Activated CD8-positive, alpha-beta T cell treated with anti-CD3 and anti-CD28 coated beads, Interleukin-2, amount 10 ng/mL, durations not matched to agents 7 days and 5 days (primary cell): ENCODE measurements around the gene RCOR3. TPM values are rescaled to one million over a fixed set of nuclear protein-coding genes. Genes with fewer than 3 reads are reported as not detected.

Experiments
- ATAC-seq: fragments of 150-1000 bp; cut with Tn5 transposase; one replicate; pipeline ENCODE4 v1.10.0; 2021; ENCODE audit warnings: moderate library complexity
- CTCF ChIA-PET: fragments of 350-600 bp; sonication (Branson Sonifier 250); formaldehyde crosslinking; loops from one replicate; lab custom pipeline; 2021; ENCODE audit warnings: antibody characterized with exemption; lab: Charles Lee
- POLR2A ChIA-PET: fragments of 350-600 bp; sonication (Branson Sonifier 250); formaldehyde crosslinking; loops from one replicate; lab custom pipeline; 2021; ENCODE audit warnings: antibody characterized with exemption; lab: Charles Lee
- DNase-seq: peaks from one replicate; pipeline ENCODE4 v3.0.0-alpha.2; 2020
- H3K27ac Mint-ChIP-seq: one replicate; pipeline ENCODE4 v1.8.0; 2021; ENCODE audit warnings: mild to moderate bottlenecking, mixed read lengths
- H3K27me3 Mint-ChIP-seq: one replicate; pipeline ENCODE4 v1.8.0; 2021; ENCODE audit warnings: low read depth, mixed read lengths
- H3K36me3 Mint-ChIP-seq: one replicate; pipeline ENCODE4 v1.8.0; 2021; ENCODE audit warnings: low read depth, mixed read lengths
- H3K4me1 Mint-ChIP-seq: one replicate; pipeline ENCODE4 v1.8.0; 2021; ENCODE audit warnings: low read depth, mixed read lengths
- H3K4me3 Mint-ChIP-seq: one replicate; pipeline ENCODE4 v1.8.0; 2021; ENCODE audit warnings: mild to moderate bottlenecking, mixed read lengths
- H3K9me3 Mint-ChIP-seq: one replicate; pipeline ENCODE4 v1.8.0; 2022; ENCODE audit warnings: mixed read lengths; ENCODE audit not compliant: insufficient read depth
- total RNA-seq, 2 experiments: library from RNA; stranded (reverse); gene quantifications; one replicate each; pipeline ENCODE4 v1.2.3, GENCODE V29; 2021

RCOR3 gene
- total RNA-seq, 2 experiments from 2014 or later = 47.2 to 50.6 TPM

GRCh38 chr1:211355873-211356272, 96.7 kb downstream of the RCOR3 start:
- ATAC-seq (no peak), DNase-seq (no peak)
- H3K27me3 Mint-ChIP-seq = no peaks in the 10 kb centered on the region
- peaks cover 10% of the 10 kb centered on the region for H3K9me3 Mint-ChIP-seq
- CTCF ChIA-PET = interaction anchor here (1.0 to 4.9 kb wide), 5 partner anchors 17 to 33 kb away, joined by 3 to 40 read pairs (median 3); no protein-coding TSS in a partner anchor
- peaks cover 72% of the 10 kb centered on the region for H3K36me3 Mint-ChIP-seq
- POLR2A ChIA-PET = interaction anchor here (1.1 to 1.6 kb wide), 2 partner anchors 11 to 29 kb away, joined by 3 to 6 read pairs; partner anchors contain the start of gene TRAF5
- peak overlapping the region; percentile 18 for H3K27ac Mint-ChIP-seq
- peaks cover 50% of the 10 kb centered on the region for H3K4me1 Mint-ChIP-seq
- H3K4me3 Mint-ChIP-seq = no peak overlapping the region

- ChIA-PET POLR2A (interaction anchor here (0.7 kb wide), 1 partner anchor 38 kb away, joined by 3 read pairs; no protein-coding TSS in a partner anchor), CTCF (interaction anchor here (1.1 to 4.9 kb wide), 3 partner anchors 19 to 34 kb away, joined by 3 to 40 read pairs (median 4); no protein-coding TSS in a partner anchor)
- H3K27me3 Mint-ChIP-seq = no peaks in the 10 kb centered on the region
- peaks cover 71% of the 10 kb centered on the region for H3K36me3 Mint-ChIP-seq
- H3K9me3 Mint-ChIP-seq = peaks cover 3% of the 10 kb centered on the region
- DNase-seq (no peak), ATAC-seq (no peak)
- H3K4me3 Mint-ChIP-seq = no peak overlapping the region
- H3K27ac Mint-ChIP-seq = no peak overlapping the region
- H3K4me1 Mint-ChIP-seq = peaks cover 42% of the 10 kb centered on the region
Observed at GRCh38 chr1:211356723-211357407, 97.7 kb downstream of the RCOR3 start.

- H3K9me3 Mint-ChIP-seq = no peaks in the 10 kb centered on the region
- H3K4me3 Mint-ChIP-seq = no peak overlapping the region
- peaks cover 25% of the 10 kb centered on the region for H3K4me1 Mint-ChIP-seq
- DNase-seq = no peak
- ATAC-seq = no peak
- CTCF ChIA-PET = interaction anchor here (1.6 to 2.1 kb wide), 2 partner anchors 8 to 21 kb away, joined by 4 to 6 read pairs; no protein-coding TSS in a partner anchor
- POLR2A ChIA-PET = no interaction called here
- peaks cover 59% of the 10 kb centered on the region for H3K36me3 Mint-ChIP-seq
- H3K27me3 Mint-ChIP-seq = no peaks in the 10 kb centered on the region
- H3K27ac Mint-ChIP-seq = no peak overlapping the region
Observed at GRCh38 chr1:211358685-211359084, 99.5 kb downstream of the RCOR3 start.

GRCh38 chr1:211359876-211360275, 100.7 kb downstream of the RCOR3 start:
- H3K9me3 Mint-ChIP-seq = no peaks in the 10 kb centered on the region
- peaks cover 18% of the 10 kb centered on the region for H3K4me1 Mint-ChIP-seq
- ATAC-seq = no peak
- peak overlapping the region; percentile 41 for H3K27ac Mint-ChIP-seq
- peaks cover 54% of the 10 kb centered on the region for H3K36me3 Mint-ChIP-seq
- DNase-seq = no peak
- H3K4me3 Mint-ChIP-seq = no peak overlapping the region
- POLR2A ChIA-PET = no interaction called here
- CTCF ChIA-PET = interaction anchor here (2.1 kb wide), 1 partner anchor 9 kb away, joined by 6 read pairs; no protein-coding TSS in a partner anchor
- H3K27me3 Mint-ChIP-seq = no peaks in the 10 kb centered on the region

- Mint-ChIP-seq H3K4me3 (no peak overlapping the region), H3K4me1 (peaks cover 9% of the 10 kb centered on the region), H3K27me3 (no peaks in the 10 kb centered on the region), H3K36me3 (peaks cover 57% of the 10 kb centered on the region), H3K9me3 (no peaks in the 10 kb centered on the region), H3K27ac (no peak overlapping the region)
- ATAC-seq (no peak), DNase-seq (no peak)
- ChIA-PET POLR2A (no interaction called here), CTCF (interaction anchor here (1.0 to 1.2 kb wide), 2 partner anchors 33 to 38 kb away, joined by 3 read pairs; no protein-coding TSS in a partner anchor)
Observed at GRCh38 chr1:211361202-211361601, 102.0 kb downstream of the RCOR3 start.

Other genes with a start within 250 kb of the RCOR3 start
- gene KCNH1, start 125.2 kb upstream of the RCOR3 start, total RNA-seq = not detected
- gene TRAF5, start 67.5 kb downstream of the RCOR3 start, total RNA-seq = 10 to 100 TPM; 61.1 to 64.4 TPM
- not detected for gene RD3, start 232.8 kb downstream of the RCOR3 start, total RNA-seq